Epithelial cell of esophagus (primary cell): ENCODE results near the gene FBXL22.
"Not testable (repeated sequence)": the region's sequence is repeated elsewhere in the genome, so short reads cannot be mapped to it uniquely, and the experiment has no call there.

Experiments
- DNase-seq: peaks from one replicate; pipeline ENCODE4 v3.0.0; 2010; ENCODE audit warnings: low read depth
- H3K4me3 ChIP-seq: 2 replicates; pipeline ENCODE4 v1.5.1; 2011; ENCODE audit warnings: mild to moderate bottlenecking, low read length, control low read depth
- CTCF ChIP-seq: IDR thresholded peaks from 2 replicates; pipeline ENCODE4 v1.5.1; 2011; ENCODE audit warnings: low read depth, mild to moderate bottlenecking, low read length, control low read depth, inconsistent platforms; ENCODE audit not compliant: insufficient read depth; ENCODE audit errors: missing control alignments

Gene FBXL22

GRCh38 chr15:63610209-63610841 is 13.1 kb downstream of the FBXL22 start:
- no peak overlapping the region for H3K4me3 ChIP-seq
- peak; percentile 73 for DNase-seq
- TF ChIP-seq CTCF, result peak; percentile 84

- DNase-seq, result no peak
Measured at GRCh38 chr15:63611177-63611576, 14.0 kb downstream of the FBXL22 start.

DNA sequence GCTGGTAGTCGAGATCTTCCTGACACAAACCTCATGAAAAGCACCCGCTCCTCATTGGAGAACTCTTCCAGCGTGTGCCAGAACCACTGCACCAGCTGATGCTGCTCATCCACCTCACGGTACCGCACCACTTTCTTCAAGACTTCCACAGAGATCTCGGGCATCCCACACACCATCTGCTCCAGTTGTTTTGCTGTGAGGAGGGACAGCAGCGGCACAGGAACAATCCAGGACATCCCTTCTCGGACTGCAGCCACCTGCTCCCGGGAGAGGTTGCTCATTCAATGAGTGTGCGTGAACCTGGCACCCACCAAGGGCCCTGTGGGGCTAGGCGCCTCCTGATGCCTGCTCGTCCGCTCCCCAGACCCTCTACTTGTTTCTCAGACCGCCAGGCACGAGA is 15.1 kb downstream of the FBXL22 start:
- DNase-seq, result no peak
- H3K4me3 ChIP-seq, result no peak overlapping the region
- no peak for TF ChIP-seq CTCF

More at GRCh38 chr15:63611177-63611576, 14.0 kb downstream of the FBXL22 start:
- no peak for TF ChIP-seq CTCF
- no peak overlapping the region for H3K4me3 ChIP-seq

DNA sequence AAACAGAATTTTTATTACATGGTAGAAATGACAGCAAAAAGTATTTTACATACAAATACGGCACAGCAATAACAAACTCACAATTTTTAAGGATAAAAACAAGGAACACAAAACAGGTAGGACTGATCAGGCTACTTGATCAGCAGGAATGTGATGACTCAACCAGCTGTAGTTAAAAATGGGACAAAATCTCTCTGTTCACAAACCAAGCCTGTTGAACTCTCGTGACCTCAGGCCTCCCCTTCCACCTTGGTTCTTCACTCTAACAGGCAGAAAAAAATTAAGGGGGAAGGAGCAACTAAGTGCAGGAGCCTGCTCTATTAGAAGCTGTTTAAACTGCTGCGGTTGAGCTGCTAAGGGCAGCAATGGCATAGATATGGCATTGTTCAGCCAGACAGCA is 18.7 kb downstream of the FBXL22 start:
- DNase-seq, result peak; percentile 26
- TF ChIP-seq CTCF, result no peak
- H3K4me3 ChIP-seq, result no peak overlapping the region

DNA sequence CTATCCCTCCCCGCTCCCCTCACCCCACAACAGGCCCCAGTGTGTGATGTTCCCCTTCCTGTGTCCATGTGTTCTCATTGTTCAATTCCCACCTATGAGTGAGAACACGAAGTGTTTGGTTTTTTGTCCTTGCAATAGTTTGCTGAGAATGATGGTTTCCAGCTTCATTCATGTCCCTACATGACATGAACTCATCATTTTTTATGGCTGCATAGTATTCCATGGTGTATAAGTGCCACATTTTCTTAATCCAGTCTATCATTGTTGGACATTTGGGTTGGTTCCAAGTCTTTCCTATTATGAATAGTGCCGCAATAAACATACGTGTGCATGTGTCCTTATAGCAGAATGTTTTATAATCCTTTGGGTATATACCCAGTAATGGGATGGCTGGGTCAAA is 20.0 kb downstream of the FBXL22 start:
- not testable (repeated sequence) for DNase-seq, H3K4me3 ChIP-seq

DNA sequence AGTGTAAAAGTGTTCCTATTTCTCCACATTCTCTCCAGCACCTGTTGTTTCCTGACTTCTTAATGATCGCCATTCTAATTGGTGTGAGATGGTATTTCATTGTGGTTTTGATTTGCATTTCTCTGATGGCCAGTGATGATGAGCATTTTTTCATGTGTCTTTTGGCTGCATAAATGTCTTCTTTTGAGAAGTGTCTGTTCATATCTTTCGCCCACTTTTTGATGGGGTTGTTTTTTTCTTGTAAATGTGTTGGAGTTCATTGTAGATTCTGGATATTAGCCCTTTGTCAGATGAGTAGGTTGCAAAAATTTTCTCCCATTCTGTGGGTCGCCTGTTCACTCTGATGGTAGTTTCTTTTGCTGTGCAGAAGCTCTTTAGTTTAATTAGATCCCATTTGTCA is 20.4 kb downstream of the FBXL22 start:
- not testable (repeated sequence) for H3K4me3 ChIP-seq, DNase-seq

GRCh38 chr15:63620760-63621159 is 23.6 kb downstream of the FBXL22 start:
- not testable (repeated sequence) for H3K4me3 ChIP-seq, DNase-seq

DNA sequence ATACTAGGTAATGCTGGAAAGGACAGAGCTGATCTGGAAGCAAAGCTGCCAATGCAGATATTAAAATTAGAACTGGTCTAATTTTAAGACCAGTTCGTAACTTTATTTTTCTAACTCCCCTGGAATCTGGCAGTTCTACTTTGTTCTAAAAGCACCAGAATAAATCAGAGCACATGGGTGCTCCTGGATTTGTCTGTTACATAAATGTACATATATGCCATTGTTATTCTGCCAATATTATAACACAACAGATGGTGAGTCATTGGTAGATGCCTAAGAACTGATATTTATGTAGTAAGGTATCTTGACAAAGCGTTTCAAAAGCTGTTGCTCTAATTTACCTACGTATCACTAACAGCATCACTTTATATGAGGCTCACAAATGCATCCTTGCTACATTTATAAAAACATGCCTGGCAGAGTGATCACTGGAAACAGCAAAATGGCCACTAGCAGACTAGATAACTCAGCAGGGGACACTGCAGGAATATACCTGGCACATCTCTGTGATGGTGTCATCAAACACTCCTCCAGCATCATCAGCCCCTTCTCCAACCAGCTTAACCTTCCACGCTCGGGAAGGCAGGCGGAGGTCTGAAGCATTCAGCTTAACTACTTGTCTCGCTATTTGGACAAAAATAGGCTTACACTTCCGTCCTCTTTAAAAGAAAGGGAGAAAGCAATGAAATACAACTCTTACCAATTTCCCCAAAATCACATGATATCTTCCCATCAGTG is 26.2 kb downstream of the FBXL22 start:
- TF ChIP-seq CTCF, result no peak

GRCh38 chr15:63626955-63627354 is 29.8 kb downstream of the FBXL22 start:
- TF ChIP-seq CTCF, result no peak
- H3K4me3 ChIP-seq, result no peak overlapping the region
- DNase-seq, result no peak

More for the DNA sequence above, 26.2 kb downstream of the FBXL22 start:
- no peak overlapping the region for H3K4me3 ChIP-seq
- DNase-seq, result no peak
